ENCODE measurements around the gene USP43.

The USP43 gene

DNA sequence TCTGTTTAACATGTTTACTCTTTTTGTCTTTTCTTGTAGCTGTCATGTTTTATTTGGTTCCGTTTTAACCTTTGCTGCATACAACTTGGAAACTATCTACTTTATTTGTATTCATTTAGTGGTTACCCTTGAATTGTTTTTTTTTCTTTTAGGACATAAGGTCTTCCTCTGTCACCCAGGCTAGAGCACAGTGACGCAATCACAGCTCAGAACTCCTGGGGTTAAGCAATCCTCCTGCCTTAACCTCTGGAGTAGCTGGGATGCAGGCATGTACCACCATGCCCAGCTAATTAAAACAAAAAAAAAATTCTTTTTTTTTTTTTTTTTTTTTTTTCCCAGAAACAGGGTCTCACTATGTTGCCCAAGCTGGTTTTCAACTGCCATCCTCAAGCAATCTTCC is 29.8 kb upstream of the USP43 start:
- Histone ChIP-seq H3K4ac (ENCODE audit: low read length) (no peak overlapping the region), H3K27me3 (ENCODE audit: control insufficient read depth in 3 of 3, insufficient read depth in 3 of 3, low read depth in 1 of 3, low read length in 3 of 3) (no peaks in the 10 kb centered on the region), H3K18ac (ENCODE audit: low read length) (no peak overlapping the region), H3K23ac (ENCODE audit: low read depth, low read length, poor library complexity) (no peak overlapping the region), H3K4me1 (ENCODE audit: control insufficient read depth in 2 of 2, insufficient read depth in 1 of 2, low read depth in 1 of 2, low read length in 2 of 2) (no peaks in the 10 kb centered on the region), H4K91ac (ENCODE audit: low read depth, low read length, poor library complexity) (no peak overlapping the region), H3K79me1 (ENCODE audit: low read depth, low read length) (no peaks in the 10 kb centered on the region), H2AFZ (ENCODE audit: low read length) (no peak overlapping the region), H3K27ac (replicated peaks; ENCODE audit: low read length) (no peak overlapping the region), H3K9ac (ENCODE audit: low read depth, low read length, poor library complexity) (no peak overlapping the region), H3K36me3 (replicated peaks in 1 of 2; ENCODE audit: control insufficient read depth in 2 of 2, insufficient read depth in 2 of 2, low read length in 2 of 2) (no peaks in the 10 kb centered on the region), H2AK5ac (ENCODE audit: low read depth, low read length) (no peak overlapping the region), H2BK120ac (ENCODE audit: low read depth, low read length) (no peak overlapping the region), H3K14ac (ENCODE audit: low read length) (no peak overlapping the region), H2BK15ac (ENCODE audit: low read length) (no peak overlapping the region), H3K9me3 (replicated peaks in 1 of 2; ENCODE audit: control insufficient read depth in 2 of 2, insufficient read depth in 1 of 2, low read depth in 1 of 2, low read length in 2 of 2) (no peaks in the 10 kb centered on the region), H4K8ac (ENCODE audit: low read depth, low read length) (no peak overlapping the region), H2BK5ac (ENCODE audit: low read length) (no peak overlapping the region), H3K4me2 (ENCODE audit: insufficient read depth, low read length, poor library complexity, severe bottlenecking) (no peak overlapping the region), H3K4me3 (ENCODE audit: low read length in 2 of 2) (no peak overlapping the region), H2BK12ac (ENCODE audit: low read length) (no peak overlapping the region)
- no peak for DNase-seq (ENCODE audit: low spot score)
- WGBS, 2 donors (ENCODE audit: extremely low coverage in 2 of 2, insufficient read length in 2 of 2, insufficient replicate concordance in 1 of 2): no CpG with 5 or more reads among the region's 2 CpGs

DNA sequence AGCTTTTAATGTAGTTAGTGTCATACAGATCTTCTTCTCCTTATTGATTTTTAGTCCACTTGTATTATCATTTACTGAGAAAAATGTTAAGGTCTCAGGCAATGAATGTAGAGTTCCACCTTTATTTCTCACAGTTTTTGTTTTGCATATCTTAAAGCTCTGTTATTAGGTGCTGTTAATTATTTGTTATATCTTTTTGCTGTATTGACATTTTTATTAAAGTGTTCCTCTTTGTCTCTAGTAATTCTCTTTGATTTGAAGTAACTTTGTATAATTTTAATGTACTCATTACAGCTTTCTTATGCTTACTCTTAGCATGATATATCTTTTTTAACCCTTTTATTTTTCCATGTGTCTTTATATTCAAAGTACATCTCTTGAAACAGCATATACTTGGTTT is 22.4 kb upstream of the USP43 start:
- Histone ChIP-seq H3K36me3 (replicated peaks in 1 of 2; ENCODE audit: control insufficient read depth in 2 of 2, insufficient read depth in 2 of 2, low read length in 2 of 2) (no peaks in the 10 kb centered on the region), H2BK120ac (ENCODE audit: low read depth, low read length) (no peak overlapping the region), H2BK12ac (ENCODE audit: low read length) (no peak overlapping the region), H3K4ac (ENCODE audit: low read length) (no peak overlapping the region), H3K9ac (ENCODE audit: low read depth, low read length, poor library complexity) (no peak overlapping the region), H3K4me2 (ENCODE audit: insufficient read depth, low read length, poor library complexity, severe bottlenecking) (no peak overlapping the region), H2BK15ac (ENCODE audit: low read length) (no peak overlapping the region), H3K27ac (replicated peaks; ENCODE audit: low read length) (no peak overlapping the region), H2AFZ (ENCODE audit: low read length) (no peak overlapping the region), H2AK5ac (ENCODE audit: low read depth, low read length) (no peak overlapping the region), H3K9me3 (replicated peaks in 1 of 2; ENCODE audit: control insufficient read depth in 2 of 2, insufficient read depth in 1 of 2, low read depth in 1 of 2, low read length in 2 of 2) (peaks cover 0 to 4% of the 10 kb centered on the region in 2 donors), H3K27me3 (ENCODE audit: control insufficient read depth in 3 of 3, insufficient read depth in 3 of 3, low read depth in 1 of 3, low read length in 3 of 3) (no peaks in the 10 kb centered on the region), H4K8ac (ENCODE audit: low read depth, low read length) (no peak overlapping the region), H2BK5ac (ENCODE audit: low read length) (no peak overlapping the region), H3K79me1 (ENCODE audit: low read depth, low read length) (no peaks in the 10 kb centered on the region), H4K91ac (ENCODE audit: low read depth, low read length, poor library complexity) (no peak overlapping the region), H3K23ac (ENCODE audit: low read depth, low read length, poor library complexity) (no peak overlapping the region), H3K18ac (ENCODE audit: low read length) (no peak overlapping the region), H3K4me3 (ENCODE audit: low read length in 2 of 2) (no peak overlapping the region), H3K14ac (ENCODE audit: low read length) (no peak overlapping the region), H3K4me1 (ENCODE audit: control insufficient read depth in 2 of 2, insufficient read depth in 1 of 2, low read depth in 1 of 2, low read length in 2 of 2) (no peaks in the 10 kb centered on the region)
- no peak for DNase-seq (ENCODE audit: low spot score)

DNA sequence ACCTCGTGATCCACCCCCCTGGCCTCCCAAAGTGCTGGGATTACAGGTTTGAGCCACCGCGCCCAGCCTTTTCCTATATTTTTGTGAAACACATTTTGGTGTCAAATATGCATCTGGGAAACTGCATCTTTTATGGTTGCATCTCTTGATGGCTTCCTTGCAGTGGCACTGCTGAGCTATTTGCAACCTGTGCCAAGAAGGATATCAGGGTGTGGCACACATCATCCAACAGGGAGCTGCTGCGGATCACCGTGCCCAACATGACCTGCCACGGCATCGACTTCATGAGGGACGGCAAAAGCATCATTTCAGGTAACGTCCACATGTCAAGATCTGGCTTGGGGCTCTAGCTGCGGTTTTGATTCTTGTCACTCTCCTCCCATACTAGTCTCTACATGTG is 16.8 kb upstream of the USP43 start:
- H3K9me3 ChIP-seq (replicated peaks in 1 of 2; ENCODE audit: control insufficient read depth in 2 of 2, insufficient read depth in 1 of 2, low read depth in 1 of 2, low read length in 2 of 2): peaks cover 0 to 2% of the 10 kb centered on the region in 2 donors
- no peaks in the 10 kb centered on the region for H3K79me1 ChIP-seq (ENCODE audit: low read depth, low read length)
- peak overlapping the region; percentile 48 for H3K18ac ChIP-seq (ENCODE audit: low read length)
- H3K9ac ChIP-seq (ENCODE audit: low read depth, low read length, poor library complexity): no peak overlapping the region
- no peak overlapping the region for H2BK12ac ChIP-seq (ENCODE audit: low read length)
- H3K4ac ChIP-seq (ENCODE audit: low read length): no peak overlapping the region
- no peak overlapping the region for H2BK5ac ChIP-seq (ENCODE audit: low read length)
- H3K14ac ChIP-seq (ENCODE audit: low read length): no peak overlapping the region
- H3K27ac ChIP-seq (replicated peaks; ENCODE audit: low read length): no peak overlapping the region
- no peak overlapping the region for H2AK5ac ChIP-seq (ENCODE audit: low read depth, low read length)
- H2BK120ac ChIP-seq (ENCODE audit: low read depth, low read length): no peak overlapping the region
- H2BK15ac ChIP-seq (ENCODE audit: low read length): no peak overlapping the region
- H3K4me1 ChIP-seq (ENCODE audit: control insufficient read depth in 2 of 2, insufficient read depth in 1 of 2, low read depth in 1 of 2, low read length in 2 of 2): no peaks in the 10 kb centered on the region
- H2AFZ ChIP-seq (ENCODE audit: low read length): no peak overlapping the region
- no CpG with 5 or more reads among the region's 10 CpGs for WGBS, 2 donors (ENCODE audit: extremely low coverage in 2 of 2, insufficient read length in 2 of 2, insufficient replicate concordance in 1 of 2)
- no peak overlapping the region for H4K8ac ChIP-seq (ENCODE audit: low read depth, low read length)
- no peak overlapping the region for H3K4me3 ChIP-seq (ENCODE audit: low read length in 2 of 2)
- no peak overlapping the region for H4K91ac ChIP-seq (ENCODE audit: low read depth, low read length, poor library complexity)
- no peak overlapping the region for H3K23ac ChIP-seq (ENCODE audit: low read depth, low read length, poor library complexity)
- H3K36me3 ChIP-seq (replicated peaks in 1 of 2; ENCODE audit: control insufficient read depth in 2 of 2, insufficient read depth in 2 of 2, low read length in 2 of 2): no peaks in the 10 kb centered on the region
- no peaks in the 10 kb centered on the region for H3K27me3 ChIP-seq (ENCODE audit: control insufficient read depth in 3 of 3, insufficient read depth in 3 of 3, low read depth in 1 of 3, low read length in 3 of 3)
- DNase-seq (ENCODE audit: low spot score): no peak
- H3K4me2 ChIP-seq (ENCODE audit: insufficient read depth, low read length, poor library complexity, severe bottlenecking): no peak overlapping the region

DNA sequence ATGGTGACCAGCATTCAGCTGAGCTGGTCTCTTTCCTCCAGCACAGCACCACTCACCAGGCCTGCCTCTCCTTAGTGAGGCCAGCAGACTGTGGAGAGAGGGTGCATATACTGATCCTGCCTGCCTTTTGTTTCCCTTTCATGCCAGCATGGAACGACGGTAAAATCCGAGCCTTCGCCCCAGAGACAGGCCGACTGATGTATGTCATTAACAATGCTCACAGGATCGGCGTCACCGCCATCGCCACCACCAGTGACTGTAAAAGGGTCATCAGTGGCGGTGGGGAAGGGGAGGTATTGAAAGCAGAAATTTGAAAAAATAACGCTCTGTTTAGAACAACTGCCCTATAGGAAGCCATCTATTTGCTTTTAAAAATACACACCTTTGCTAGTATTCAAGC is 12.6 kb upstream of the USP43 start:
- Histone ChIP-seq H2AK5ac (ENCODE audit: low read depth, low read length) (no peak overlapping the region), H3K27ac (replicated peaks; ENCODE audit: low read length) (no peak overlapping the region), H3K9me3 (replicated peaks in 1 of 2; ENCODE audit: control insufficient read depth in 2 of 2, insufficient read depth in 1 of 2, low read depth in 1 of 2, low read length in 2 of 2) (no peaks in the 10 kb centered on the region), H3K4me3 (ENCODE audit: low read length in 2 of 2) (no peak overlapping the region), H2BK15ac (ENCODE audit: low read length) (no peak overlapping the region), H3K4me1 (ENCODE audit: control insufficient read depth in 2 of 2, insufficient read depth in 1 of 2, low read depth in 1 of 2, low read length in 2 of 2) (no peaks in the 10 kb centered on the region), H3K36me3 (replicated peaks in 1 of 2; ENCODE audit: control insufficient read depth in 2 of 2, insufficient read depth in 2 of 2, low read length in 2 of 2) (no peaks in the 10 kb centered on the region), H3K18ac (ENCODE audit: low read length) (no peak overlapping the region), H3K4me2 (ENCODE audit: insufficient read depth, low read length, poor library complexity, severe bottlenecking) (no peak overlapping the region), H3K4ac (ENCODE audit: low read length) (no peak overlapping the region), H4K8ac (ENCODE audit: low read depth, low read length) (no peak overlapping the region), H4K91ac (ENCODE audit: low read depth, low read length, poor library complexity) (no peak overlapping the region), H3K14ac (ENCODE audit: low read length) (no peak overlapping the region), H3K27me3 (ENCODE audit: control insufficient read depth in 3 of 3, insufficient read depth in 3 of 3, low read depth in 1 of 3, low read length in 3 of 3) (no peaks in the 10 kb centered on the region), H2AFZ (ENCODE audit: low read length) (no peak overlapping the region), H3K9ac (ENCODE audit: low read depth, low read length, poor library complexity) (no peak overlapping the region), H3K23ac (ENCODE audit: low read depth, low read length, poor library complexity) (no peak overlapping the region), H2BK120ac (ENCODE audit: low read depth, low read length) (no peak overlapping the region), H3K79me1 (ENCODE audit: low read depth, low read length) (no peaks in the 10 kb centered on the region), H2BK12ac (ENCODE audit: low read length) (no peak overlapping the region), H2BK5ac (ENCODE audit: low read length) (no peak overlapping the region)
- DNase-seq (ENCODE audit: low spot score): no peak
- WGBS, 2 donors (ENCODE audit: extremely low coverage in 2 of 2, insufficient read length in 2 of 2, insufficient replicate concordance in 1 of 2): no CpG with 5 or more reads among the region's 11 CpGs

Measured in neuronal stem cell (in vitro differentiated cells).